ENCODE data around the gene DSE.
"Not testable (repeated sequence)": the region's sequence is repeated elsewhere in the genome, so short reads cannot be mapped to it uniquely, and the experiment has no call there.

Gene DSE

GRCh38 chr6:116370760-116371119, at the start of gene DSE:
TSS of gene DSE (plus strand) at chr6:116370947. CDS start at chr6:116399251, 28,304 bp downstream.
- Histone ChIP-seq H3K27ac (peak within 1 kb of the TSS; percentile 84 to 98 (median 96)), H3K4me3 (peak within 1 kb of the TSS; percentile 44 to 88 (median 79))

- H3K27ac ChIP-seq, H3K4me3 ChIP-seq: not testable (repeated sequence)
Observed at GRCh38 chr6:116321933-116322332, 48.8 kb upstream of the DSE start.

- Histone ChIP-seq H3K27ac (no peak overlapping the region), H3K4me3 (no peak overlapping the region)
Observed at GRCh38 chr6:116323863-116324262, 46.9 kb upstream of the DSE start.

DNA sequence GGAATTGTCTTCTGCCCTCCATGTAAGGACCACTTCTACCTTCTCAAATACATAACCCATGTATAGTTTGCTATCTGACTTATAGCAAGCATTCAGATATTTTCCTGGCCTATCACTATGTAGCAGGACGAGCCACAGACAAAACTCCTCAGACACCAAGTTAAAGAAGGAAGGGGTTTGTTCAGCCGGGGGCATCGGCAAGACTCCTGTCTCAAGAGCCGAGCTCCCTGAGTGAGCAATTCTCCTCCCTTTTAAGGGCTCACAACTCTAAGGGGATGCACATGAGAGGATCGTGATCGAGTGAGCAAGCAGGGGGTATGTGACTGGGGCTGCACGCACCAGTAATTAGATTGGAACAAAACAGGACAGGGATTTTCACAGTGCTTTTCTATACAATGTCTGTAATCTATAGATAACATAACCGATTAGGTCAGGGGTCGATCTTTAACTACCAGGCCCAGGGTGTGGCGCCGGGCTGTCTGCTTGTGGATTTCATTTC, 45.1 kb upstream of the DSE start:
- H3K27ac ChIP-seq, H3K4me3 ChIP-seq: not testable (repeated sequence)

- Histone ChIP-seq H3K27ac (no peak overlapping the region), H3K4me3 (no peak overlapping the region)
Observed at GRCh38 chr6:116326181-116326671, 44.5 kb upstream of the DSE start.

DNA sequence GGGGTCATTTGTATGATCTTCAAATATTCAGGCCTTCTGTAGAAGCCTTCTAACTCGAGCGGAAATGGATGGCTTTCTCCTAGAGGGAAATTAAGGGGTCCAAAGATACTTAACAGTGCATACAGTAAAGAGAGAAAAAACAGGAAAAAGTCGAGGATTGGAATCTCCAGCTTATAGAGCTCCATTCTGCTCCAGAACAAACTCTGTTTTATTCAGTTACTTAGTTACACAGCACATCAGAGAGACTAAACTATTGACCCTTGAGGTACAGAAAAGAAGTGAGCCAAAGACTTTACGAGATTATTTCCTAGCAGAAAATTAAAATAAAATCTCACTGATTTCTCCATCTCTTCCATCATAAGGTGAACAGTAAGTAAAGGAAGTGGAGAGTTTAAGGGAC, 43.8 kb upstream of the DSE start:
- H3K27ac ChIP-seq = no peak overlapping the region
- no peak overlapping the region for H3K4me3 ChIP-seq

GRCh38 chr6:116327803-116328527, 42.8 kb upstream of the DSE start:
- Histone ChIP-seq H3K4me3 (no peak overlapping the region), H3K27ac (no peak overlapping the region)

GRCh38 chr6:116328528-116328903, 42.2 kb upstream of the DSE start:
- no peak overlapping the region for H3K27ac ChIP-seq
- no peak overlapping the region for H3K4me3 ChIP-seq

- H3K4me3 ChIP-seq = no peak overlapping the region
- no peak overlapping the region for H3K27ac ChIP-seq
Observed at GRCh38 chr6:116329156-116329555, 41.6 kb upstream of the DSE start.

- no peak overlapping the region for H3K27ac ChIP-seq
- H3K4me3 ChIP-seq = no peak overlapping the region
Observed at GRCh38 chr6:116330511-116330910, 40.2 kb upstream of the DSE start.

GRCh38 chr6:116332096-116332495, 38.7 kb upstream of the DSE start:
- no peak overlapping the region for H3K27ac ChIP-seq

DNA sequence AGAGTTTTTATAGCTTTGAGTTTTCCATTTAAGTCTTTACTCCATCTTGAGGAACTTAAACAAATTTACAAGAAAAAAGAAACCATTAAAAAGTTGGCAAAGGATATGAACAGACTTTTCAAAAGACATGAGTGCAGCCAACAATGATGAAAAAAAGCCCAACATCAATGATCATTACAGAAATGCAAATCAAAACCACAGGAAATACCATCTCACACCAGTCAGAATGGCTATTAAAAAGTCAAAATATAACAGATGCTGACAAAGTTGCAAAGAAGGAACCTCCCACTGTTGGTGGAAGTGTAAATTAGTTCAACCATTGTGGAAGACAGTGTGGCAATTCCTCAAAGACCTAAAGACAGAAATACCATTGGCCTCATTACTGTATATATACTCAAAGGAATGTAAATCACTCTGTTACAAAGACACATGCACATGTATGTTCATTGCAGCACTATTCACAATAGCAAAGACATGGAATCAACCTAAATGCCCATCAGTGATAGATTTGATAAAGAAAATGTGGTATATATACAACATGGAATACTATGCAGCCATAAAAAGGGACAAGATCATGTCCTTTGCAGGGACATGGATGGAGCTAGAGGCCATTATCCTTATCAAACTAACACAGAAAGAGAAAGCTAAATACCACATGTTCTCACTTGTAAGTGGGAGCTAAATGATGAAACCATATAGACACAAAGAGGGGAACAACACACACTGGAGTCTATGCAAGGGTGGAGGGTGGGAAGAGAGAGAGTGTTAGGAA, 35.9 kb upstream of the DSE start:
- H3K27ac ChIP-seq, H3K4me3 ChIP-seq: not testable (repeated sequence)

More at GRCh38 chr6:116332096-116332495, 38.7 kb upstream of the DSE start:
- no peak overlapping the region for H3K4me3 ChIP-seq

- Histone ChIP-seq H3K4me3 (no peak overlapping the region), H3K27ac (no peak overlapping the region)
Observed at GRCh38 chr6:116335612-116336215, 35.0 kb upstream of the DSE start.

- H3K27ac ChIP-seq = no peak overlapping the region
- no peak overlapping the region for H3K4me3 ChIP-seq
Observed at GRCh38 chr6:116338943-116339342, 31.8 kb upstream of the DSE start.

GRCh38 chr6:116340625-116341024, 30.1 kb upstream of the DSE start:
- H3K27ac ChIP-seq = not testable (repeated sequence)

GRCh38 chr6:116349216-116349615, 21.5 kb upstream of the DSE start:
- peak overlapping the region in 2 of 21 experiments; percentile 2 to 13 for H3K27ac ChIP-seq

More at GRCh38 chr6:116340625-116341024, 30.1 kb upstream of the DSE start:
- not testable (repeated sequence) for H3K4me3 ChIP-seq

DNA sequence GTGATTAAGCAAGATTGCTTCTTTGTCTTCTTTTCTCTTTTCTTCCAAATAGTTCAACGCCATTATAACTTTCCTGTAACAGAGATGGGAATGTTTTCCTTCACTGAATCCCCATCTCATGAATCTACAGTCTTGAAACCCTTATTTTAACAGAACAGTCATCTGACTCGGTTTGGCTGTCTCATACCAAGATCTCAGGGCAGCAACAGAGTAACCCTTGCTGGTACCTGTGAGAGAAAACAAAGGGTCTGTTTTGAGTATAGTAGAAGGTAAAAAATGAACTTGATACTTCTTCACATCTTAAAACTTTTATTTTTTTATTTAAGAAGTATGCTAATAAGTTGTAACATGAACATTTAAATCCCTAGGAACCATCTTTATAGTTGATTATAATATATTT, 19.6 kb upstream of the DSE start:
- Histone ChIP-seq H3K27ac (peak overlapping the region in 1 of 21 experiments; percentile 62), H3K4me3 (no peak overlapping the region)

More at GRCh38 chr6:116349216-116349615, 21.5 kb upstream of the DSE start:
- H3K4me3 ChIP-seq = no peak overlapping the region

DNA sequence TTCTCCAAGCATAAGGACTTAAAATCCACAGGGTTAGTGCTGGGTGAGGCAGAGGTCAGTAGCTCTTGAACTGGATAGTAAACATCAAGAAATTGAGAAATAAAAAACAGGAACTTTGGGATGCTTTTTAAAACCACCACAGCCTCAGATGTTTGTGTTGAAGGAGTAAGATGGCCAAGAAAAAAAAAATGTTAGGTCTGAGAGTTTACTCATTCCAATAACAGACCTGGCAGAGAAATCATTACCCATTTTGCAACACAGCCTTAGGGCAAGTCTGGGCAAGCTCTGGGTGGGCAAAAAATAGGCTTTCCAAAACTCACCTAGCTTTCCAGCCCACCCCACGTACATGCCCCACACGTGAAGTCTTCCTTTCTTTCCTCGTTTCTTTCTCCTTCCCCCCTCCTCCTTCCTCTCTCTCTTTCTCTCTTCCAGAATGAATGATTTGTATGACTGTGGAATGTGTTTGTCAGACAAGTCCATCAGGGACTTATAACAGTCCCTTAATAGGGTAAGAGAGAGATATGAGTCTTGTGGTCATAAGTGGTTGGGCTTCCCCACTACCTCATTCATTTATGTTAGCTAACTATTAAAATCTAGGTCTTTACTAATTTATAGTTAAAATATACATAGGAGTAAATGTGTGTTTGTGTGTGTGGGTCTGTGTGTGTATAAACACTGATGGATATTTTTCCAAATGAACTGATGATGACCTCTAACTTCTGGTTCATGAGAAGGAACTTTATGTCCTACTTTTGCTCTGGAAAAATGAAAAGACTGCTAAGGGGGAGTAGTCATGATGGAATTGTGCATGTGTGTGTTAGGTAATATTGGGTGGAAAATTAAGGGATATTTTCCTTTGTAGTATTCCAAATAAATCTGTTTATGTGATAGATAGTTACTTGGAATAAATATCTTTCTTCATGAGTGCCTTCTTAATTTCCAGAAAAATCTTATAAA, 18.0 kb upstream of the DSE start:
- Histone ChIP-seq H3K27ac (peak overlapping the region in 5 of 21 experiments; percentile 15 to 63 (median 33)), H3K4me3 (no peak overlapping the region)

GRCh38 chr6:116354236-116354635, 16.5 kb upstream of the DSE start:
- Histone ChIP-seq H3K4me3 (no peak overlapping the region), H3K27ac (no peak overlapping the region)
